GM18511 (cell line): Measurements from ENCODE around the gene RNLS.

Experiments
- ATAC-seq: cut with Tn5 transposase; IDR thresholded peaks from one replicate; pipeline ENCODE4 v1.9.1; 2021; ENCODE audit warnings: mild to moderate bottlenecking, moderate library complexity; ENCODE audit not compliant: unreplicated experiment

Gene RNLS

DNA sequence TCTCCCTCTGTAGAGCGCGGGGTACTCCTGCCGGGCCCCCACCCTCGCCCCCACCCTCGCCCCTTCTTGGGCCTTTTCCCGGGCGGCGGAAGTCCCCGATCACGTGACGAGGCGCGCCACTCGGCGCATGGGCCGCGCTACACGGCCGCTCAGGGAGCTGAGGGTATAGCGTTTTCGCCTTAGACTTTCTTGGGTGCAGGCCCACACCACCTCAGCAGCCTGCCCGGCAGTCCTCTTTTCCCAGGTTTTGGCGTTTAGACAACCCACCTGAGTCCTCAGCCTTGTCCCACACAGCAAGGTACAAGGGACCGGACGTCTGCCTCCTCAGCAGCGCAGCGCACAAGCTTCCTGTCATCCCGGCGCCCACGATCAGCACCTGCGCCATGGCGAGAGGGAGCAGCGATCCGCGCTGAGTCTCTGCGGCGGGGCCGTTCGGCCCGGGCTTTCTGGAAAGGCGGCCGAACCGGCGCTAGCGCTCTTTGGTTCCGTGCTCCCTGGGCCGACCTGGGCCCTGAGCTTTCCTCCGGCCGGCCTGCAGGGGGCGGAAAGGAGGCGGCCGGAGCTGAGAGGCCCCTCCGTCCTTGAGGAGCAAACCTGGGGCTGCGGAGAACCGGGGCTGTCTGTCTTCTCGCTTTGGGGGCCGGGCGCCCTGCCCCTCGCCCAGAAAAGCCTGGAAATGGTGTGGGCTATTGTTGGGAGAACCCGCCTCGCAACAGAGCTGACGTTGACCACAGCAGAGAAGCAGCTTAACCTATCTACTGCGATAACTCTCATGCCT lies at the start of gene RNLS:
RNLS (minus strand) TSS at position 513 of the 778 bp plus-strand sequence.
- peak; percentile 86 for ATAC-seq

DNA sequence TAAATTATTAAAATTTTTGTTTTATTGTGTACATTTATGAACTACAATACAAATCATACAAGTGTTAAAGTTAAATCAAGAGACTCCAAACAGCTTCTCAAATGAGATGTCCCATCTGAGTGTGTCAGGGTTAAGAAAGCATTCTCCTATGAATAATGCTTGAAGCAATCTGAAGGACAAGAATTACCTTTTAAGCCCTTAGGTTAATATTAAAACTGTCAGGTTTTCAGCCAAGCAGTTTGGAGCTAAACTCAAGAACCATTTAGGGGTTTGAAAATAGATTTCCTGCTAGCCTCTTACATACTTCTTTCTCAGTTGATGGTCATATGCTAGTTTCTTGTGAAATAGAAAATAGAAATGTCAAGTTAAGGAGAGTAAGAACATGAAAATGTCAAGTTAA lies 41.7 kb upstream of the RNLS start:
- ATAC-seq = no peak

DNA sequence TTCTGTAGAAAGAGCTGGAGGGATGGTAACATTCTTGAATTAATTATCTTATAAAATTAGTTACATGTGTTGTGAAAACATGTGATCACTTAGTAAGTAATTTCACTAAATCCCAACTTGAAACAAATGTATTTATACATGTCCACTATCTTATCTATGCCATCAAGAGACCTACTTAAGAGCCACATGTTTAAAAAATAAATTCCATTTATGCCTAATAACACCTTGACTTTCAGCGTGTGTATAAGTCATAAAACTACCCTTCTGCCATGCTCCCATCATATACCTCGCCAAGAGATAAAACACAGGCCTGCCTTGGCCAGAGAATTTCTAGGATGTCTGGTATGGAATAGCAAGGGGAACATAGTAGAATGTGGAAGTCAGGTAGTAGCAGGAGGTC lies 40.7 kb upstream of the RNLS start:
- ATAC-seq = no peak

DNA sequence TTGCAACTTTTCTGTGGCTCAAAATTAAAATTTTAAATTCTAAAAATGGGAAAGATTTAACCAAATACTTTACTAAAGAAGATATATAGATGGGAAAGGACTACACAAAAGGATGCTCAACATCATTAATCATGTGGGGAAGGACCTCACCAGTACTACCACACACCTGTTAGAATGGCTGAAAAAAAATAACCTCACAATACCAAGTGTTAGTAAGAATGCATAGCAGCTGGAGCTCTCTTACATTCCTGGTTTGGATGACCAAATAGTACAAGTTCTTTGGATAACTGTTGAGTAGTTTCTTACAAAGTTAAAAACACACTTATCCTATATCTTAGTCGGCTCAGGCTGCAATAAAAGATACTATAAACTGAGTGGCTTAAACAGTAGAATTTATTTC lies 37.3 kb upstream of the RNLS start:
- no peak for ATAC-seq

DNA sequence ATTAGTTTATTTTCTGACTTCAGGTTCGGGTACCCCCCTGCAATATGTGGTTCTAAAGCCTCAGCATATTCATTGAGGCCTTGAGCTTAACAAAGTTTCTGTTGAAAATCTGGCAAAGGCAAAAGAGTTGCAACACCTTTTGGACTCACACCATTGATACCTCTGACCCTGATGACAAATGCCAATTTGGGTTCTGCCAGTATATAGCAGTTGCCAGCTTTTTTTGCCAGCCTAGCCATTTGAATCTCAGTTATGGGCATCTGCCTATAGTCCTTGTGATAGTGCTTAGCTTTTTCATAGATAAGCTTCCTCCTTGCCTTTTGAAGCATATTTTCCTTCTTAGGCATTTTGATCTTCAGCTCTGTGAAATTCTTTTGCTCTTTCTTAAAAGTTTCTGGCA lies 35.4 kb upstream of the RNLS start:
- ATAC-seq = no peak

DNA sequence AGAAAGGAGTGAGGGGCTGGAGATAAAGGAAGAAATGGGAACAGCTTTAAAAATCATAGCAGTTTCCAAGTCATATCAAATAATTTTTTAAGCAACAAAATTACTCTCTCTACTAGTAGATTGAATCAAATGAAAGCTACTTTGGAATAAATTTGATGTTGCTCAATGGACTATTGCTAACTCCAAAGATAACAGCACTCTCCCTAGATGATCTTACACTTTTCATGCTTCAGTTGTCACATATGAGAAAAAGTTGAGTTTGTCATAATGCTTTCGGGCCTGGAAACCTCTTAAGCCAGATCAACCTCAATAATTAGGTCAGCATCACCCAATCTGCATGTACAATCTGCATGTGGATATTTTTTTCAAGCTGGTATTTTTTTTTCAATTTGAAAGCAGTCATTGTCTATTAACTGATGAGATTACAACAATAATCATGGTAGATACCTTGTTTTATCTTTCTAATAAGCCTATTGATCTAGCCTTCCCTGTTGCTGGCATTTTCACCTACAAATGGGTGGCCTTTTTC lies 34.7 kb upstream of the RNLS start:
- no peak for ATAC-seq

DNA sequence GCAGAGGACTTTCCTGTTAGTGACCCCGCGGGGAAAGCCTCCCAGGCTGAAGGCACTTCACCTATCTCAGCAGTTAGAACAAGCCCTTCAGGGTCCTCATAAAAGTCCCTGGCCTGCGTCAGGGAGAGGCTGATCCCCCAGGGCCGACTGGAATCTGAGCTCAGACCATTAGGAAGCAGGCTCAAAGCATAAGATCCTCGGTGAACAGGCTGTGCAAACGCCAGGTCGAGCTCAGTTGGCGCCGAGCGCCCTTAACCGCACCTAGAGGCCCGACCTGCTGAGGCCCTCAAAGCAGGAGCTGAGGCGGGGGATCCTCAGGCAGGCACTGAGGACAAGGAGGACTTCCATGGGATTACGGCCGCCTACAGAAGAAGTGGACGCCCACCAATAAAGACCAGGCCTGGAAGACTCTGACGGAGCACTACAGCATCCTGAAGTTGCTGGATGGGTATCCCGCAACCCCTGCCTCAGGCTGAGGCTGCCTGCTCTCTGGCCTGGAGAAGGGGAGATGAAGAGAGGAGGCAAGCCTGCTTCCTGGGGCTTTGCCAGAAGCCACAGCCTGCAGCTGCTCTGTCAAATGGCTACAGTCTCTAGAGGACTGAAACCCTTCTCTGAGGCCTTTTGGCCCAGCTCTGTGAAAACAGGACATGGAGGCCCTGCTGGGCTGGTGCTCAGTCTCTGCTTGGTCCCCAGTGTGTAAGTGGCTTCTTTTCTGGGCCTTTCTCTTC lies 33.3 kb upstream of the RNLS start:
- no peak for ATAC-seq

DNA sequence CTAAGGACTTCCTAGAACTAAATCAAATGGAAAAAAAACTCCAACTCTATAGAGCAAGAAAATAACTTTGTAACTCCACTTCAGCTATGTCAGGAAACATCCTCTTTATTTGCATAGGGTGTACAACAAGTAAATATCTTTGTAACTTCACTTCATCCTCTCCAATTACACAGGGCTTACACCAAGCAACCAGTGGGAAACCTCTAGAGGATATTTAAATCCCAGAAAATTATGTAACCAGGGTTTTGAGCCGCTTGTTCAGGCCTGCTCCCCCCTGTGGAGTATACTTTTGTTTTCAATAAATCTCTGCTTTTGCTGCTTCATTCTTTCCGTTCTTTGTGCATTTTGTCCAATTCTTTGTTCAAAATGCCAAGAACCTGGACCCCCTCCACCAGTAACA lies 25.7 kb upstream of the RNLS start:
- ATAC-seq = no peak

DNA sequence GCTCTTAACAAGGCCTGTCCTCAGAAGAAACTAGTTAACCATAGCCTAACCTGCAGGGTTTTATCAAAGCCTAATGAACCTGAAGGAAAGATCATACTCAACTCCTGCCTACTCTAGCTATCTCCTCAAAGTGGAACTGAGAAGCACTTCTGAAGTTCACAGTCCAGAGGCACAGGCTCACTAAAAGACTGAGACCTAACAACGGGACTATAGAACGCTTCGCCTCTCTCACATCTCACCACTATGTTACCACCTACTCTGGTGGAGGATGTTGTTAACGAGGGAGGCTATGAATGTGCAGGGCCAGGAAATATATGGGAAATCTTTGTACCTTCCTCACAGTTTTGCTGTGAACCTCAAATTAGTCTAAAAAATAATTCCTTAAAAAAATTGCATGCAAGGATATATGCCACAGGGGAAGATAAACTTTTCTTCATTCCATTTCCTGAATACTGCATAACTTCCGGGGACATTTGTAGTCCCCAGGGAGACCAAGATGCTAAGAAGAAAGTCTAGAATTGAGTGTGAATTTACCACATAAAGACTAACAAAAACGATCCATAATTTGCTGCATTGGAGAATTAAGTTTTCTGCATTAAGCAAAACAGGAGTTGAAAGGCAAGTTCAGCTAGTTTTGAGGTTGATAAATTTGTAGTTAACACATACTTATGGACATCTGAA lies 25.1 kb upstream of the RNLS start:
- ATAC-seq = peak; percentile 84

DNA sequence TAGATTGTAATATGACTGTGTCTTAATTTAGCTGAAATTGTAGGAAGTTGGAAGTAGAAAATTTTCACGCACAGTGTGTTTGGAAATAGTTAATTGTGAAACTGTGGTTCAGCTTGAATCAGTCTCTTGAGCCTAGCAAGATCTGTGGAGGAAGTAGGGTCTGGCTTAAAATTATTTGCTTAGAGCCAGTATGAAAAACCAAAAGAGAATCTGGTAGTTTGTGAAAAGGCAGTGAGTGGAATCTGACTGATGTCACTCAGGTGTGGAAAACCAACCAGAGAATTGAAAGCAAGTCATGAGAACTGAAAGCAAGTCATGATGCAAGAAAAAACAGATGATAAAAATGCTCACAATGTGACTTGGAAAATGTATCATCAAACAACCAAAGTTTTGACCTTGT lies 14.9 kb upstream of the RNLS start:
- peak; percentile 83 for ATAC-seq

DNA sequence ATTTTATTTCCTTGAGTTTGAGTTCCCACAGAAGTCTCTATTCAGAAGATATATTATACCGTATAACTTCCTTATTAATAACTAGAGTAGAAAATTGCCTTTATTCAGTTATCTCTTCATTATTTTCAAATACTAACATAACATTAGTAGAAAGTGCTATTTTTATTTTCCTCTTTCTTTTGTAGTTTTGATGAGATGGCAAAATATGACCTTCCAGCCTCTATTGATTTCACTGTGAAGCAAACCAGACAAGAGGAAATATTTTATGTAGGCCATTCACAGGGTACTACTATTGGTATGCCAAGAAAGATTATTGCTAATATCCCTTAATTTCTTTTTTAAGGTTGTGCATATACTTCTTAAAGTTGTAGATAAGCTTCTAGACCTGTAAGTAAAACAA lies 11.4 kb upstream of the RNLS start:
- ATAC-seq = no peak

DNA sequence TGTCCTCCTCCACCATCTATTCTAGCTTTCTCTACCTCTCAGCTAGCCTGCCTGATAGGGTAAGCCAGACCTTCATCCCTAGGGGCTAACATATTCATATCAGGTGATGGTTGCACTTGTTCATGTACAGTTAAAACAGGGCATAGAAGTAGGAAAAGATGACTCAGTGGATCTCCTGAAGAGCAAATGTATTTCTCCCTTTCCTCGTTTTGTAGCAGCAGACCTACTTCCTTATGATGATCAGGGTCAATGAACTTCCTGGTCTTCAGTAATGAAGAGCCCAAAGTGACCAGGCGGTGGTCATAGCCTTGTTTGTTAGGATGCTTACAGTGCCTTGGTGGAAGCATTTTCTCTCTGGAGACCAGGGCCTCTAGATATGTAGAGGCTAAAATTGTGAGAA lies 9.8 kb upstream of the RNLS start:
- ATAC-seq = no peak

DNA sequence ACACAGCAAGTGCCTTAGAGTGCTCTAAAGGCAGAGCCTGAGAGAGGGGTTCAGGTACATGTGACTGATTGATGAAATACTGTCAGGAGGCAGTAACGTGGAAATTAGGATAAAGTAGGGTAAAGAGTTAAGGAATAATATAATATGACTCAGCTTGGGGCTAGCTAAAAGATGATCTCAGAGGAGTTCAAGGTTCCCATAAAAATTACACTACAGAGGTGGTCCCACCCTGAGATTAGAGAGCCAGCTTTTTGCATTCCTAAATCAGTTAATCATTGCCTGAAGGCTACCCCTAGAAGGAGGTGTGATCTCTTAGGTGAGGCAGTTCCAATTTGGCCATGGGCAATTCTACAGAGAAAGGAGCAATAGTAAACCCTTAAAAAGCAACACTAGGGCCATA lies 9.3 kb upstream of the RNLS start:
- no peak for ATAC-seq

DNA sequence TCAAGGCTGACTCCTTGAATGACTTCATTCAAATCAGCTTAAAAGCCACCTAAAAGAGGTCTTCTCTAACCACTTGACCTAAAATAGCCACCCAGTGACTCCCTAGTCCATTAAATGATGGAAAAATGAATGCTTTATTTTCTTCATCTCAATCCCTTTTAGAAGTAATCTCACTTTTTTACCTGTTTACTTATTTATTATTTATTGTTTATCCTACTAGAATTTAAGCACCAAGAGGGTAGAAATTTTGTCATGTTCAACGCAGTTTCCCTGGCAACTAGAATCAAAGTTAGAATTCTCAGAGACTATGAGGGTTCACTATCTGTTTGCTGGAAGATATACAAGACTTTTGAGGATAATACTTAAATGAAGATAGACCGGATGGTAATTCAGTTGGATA lies 3.3 kb upstream of the RNLS start, which contains the start of gene LIPJ:
LIPJ (plus strand) TSS at position 301 of the 400 bp plus-strand sequence. CDS start 3,926 bp downstream, outside the sequence.
- ATAC-seq = no peak

DNA sequence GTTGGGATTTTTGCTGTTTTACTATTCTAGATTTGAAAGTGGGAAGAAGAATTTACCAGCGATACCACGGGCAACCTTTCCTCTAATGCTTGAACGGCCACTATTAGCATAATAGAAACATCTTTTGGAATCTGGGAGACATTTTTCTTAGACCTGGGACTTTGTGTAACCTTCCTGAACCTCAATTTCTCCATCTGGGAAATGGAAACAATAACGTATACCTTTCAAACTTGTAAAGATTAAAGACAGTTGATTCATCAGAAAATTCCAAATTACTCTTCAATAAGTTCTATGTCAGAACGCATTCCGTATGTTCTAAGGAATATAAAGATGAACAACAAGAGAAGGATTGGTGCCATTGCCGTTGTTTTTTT lies 453 bp upstream of the RNLS start:
- ATAC-seq = no peak

DNA sequence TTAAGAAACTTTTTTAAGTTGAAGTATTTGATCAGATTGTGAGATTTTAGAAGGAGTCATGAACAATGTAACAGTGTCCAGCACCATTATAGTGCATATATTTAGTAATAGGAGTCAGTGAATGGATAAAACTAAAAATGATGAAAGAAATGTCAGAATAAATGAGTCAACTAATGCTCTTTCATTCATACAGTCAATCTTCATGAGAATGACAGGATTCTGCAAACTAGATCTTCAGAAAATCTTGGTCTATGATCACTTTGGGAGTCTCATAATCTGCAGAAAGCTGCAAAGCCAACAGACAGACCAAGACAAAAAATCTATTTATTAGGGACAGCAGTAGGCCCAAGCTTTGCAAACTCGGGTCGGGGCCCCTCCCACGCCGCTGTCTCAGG lies 710 bp downstream of the RNLS start:
- no peak for ATAC-seq

DNA sequence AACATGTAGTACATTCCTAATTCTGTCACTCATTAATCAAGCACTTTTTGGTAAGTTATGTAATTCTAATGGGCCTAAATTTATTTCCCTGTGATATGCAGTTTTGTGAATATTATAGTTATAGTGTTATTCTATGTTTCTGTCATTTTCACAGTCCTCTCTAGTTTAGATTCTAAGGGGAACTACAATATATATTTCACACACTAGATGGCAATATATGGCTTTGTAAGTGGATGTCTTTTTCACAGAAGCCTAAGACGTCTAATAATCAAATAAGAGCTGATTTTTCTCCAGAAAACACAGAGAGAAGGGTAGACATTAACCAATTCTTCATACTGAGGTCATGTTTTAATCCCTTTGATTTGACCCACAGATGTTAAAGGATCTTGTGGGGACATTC lies 18.0 kb downstream of the RNLS start:
- no peak for ATAC-seq

DNA sequence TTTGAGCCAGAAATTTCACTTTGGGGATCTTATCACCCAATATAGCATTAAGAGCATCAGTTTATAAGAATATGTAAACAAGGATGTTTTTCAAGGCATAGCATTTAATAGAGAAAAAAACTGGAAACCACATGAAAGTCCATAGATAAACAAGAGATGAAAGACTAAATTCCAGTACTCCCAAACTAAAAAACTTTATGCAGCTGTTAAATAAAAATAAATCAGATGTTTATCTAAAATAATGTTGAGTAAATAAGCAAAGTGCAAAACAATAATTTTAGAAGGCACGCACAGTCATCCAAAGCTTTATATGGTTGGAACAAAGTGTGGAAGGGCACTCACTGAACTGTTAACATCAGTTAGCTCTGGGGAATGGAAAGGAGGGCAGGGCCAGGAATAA lies 21.0 kb downstream of the RNLS start:
- no peak for ATAC-seq

DNA sequence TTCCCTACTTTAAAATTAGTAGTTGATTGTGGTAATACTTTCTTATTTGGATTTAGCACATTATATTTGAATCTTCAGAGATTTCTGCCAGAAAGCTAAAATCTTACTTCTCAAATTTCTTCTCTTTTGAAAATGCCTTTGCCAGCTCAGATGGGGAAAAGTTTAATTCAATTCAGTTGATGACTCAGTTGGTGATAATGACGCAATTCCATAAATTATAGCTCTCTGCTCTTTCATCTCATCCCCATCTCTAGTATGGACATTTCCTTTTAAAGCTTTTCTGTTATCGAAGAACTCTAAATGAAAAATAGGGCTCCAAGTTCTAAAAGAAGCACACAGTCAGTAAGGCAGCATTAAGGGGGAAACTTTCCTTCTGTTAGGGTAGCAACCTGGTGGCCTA lies 25.5 kb downstream of the RNLS start:
- no peak for ATAC-seq

DNA sequence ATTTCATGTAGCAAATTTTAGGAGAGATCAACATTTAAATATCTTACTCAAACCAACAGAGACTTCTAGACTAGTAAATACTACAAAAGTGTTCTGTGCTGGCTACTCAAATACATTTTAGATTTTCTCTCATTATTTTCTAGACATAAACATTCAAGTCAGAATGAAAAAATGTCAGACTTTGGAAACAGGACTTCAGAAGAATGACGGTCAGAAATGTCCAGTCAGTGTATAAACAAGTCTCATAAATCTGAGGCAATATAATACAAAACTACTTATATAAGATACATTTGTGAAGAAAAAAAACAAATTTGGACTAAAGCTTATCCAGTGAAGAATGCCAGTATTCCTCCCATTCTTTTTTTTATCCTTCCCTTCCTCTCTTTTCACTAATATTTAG lies 25.9 kb downstream of the RNLS start:
- no peak for ATAC-seq

DNA sequence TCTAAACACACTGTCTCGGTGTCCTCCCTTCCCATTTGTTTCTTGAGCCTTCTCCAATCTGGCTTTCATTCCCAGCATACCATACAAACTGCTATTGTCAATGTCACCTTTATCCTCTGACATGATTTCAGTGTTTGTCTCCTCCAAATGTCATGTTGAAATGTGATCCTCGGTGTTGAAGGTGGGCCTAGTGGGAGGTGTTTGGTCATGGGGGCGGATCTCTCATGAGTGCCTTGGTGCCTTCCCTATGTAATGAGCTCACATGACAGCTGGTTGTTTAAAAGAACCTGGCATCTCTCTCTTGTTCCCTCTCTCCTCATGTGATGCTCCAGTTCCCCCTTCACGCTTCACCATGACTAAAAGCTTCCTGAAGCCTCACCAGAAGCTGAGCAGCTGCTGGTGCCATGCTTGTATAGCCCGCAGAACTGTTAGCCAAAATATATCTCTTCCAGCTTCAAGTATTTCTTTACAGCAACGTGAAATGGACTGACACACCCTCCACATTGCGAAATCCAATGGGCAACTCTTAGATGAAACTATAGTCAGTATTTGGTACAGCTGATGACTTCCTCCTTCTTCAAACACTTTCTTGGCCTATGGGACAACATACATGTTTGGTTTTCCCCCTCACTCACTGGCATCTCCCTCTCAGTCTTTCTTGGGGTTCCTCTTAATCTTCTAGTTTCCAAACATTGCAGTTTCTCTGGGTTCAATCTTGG lies 27.8 kb downstream of the RNLS start:
- no peak for ATAC-seq
